ENCODE measurements around the gene WIPF1. TPM values are rescaled to one million over a fixed set of nuclear protein-coding genes. Genes with fewer than 3 reads are reported as not detected.

Gene WIPF1
- total and polyA plus RNA-seq, 2 donors (not counting 3 experiments of a cell fraction or from before 2014, with no cell fraction given): 15.3 to 42.0 TPM

- intact Hi-C loops (cut with micrococcal nuclease): no loop called here
- no TSS peak for BruUV-seq (replicated peaks)
- no peaks in the 10 kb centered on the region for H3K79me2 ChIP-seq (ENCODE audit: control insufficient read depth, insufficient read depth, low read length)
- no peaks in the 10 kb centered on the region for H4K20me1 ChIP-seq (replicated peaks; ENCODE audit: control insufficient read depth, extremely low read depth, insufficient read depth, low read length)
- H3K4me2 ChIP-seq (ENCODE audit: insufficient read depth, low read length): no peak overlapping the region
- CTCF ChIA-PET: no interaction called here
- H3K4me1 ChIP-seq (ENCODE audit: control insufficient read depth, extremely low read depth, insufficient read depth, low read length): peaks cover 3% of the 10 kb centered on the region
- no peak overlapping the region for H2AFZ ChIP-seq (ENCODE audit: low read depth, low read length)
- H3K9me3 ChIP-seq (replicated peaks; ENCODE audit: control insufficient read depth, insufficient read depth, low read length): no peaks in the 10 kb centered on the region
- DNase-seq (ENCODE audit: low read depth, low spot score): no peak
- no peak overlapping the region for H3K4me3 ChIP-seq (replicated peaks in 1 of 3; ENCODE audit: insufficient read depth in 1 of 3, low read depth in 1 of 3, low read length in 3 of 3)
- POLR2A ChIA-PET: interaction anchor here (0.6 kb wide), 1 partner anchor 359 kb away, joined by 4 read pairs; no protein-coding TSS in a partner anchor
- H3K27me3 ChIP-seq (ENCODE audit: control insufficient read depth in 2 of 2, insufficient read depth in 2 of 2, low read length in 2 of 2): no peaks in the 10 kb centered on the region
- H3K9me1 ChIP-seq (replicated peaks; ENCODE audit: control insufficient read depth, extremely low read depth, insufficient read depth, low read length): no peaks in the 10 kb centered on the region
- FAIRE-seq: no peak
- H3K9ac ChIP-seq (replicated peaks; ENCODE audit: extremely low read depth, insufficient read depth, low read length): no peak overlapping the region
- no peak overlapping the region for H3K27ac ChIP-seq (ENCODE audit: insufficient read depth, low read depth, low read length)
- H3K36me3 ChIP-seq (ENCODE audit: control insufficient read depth in 2 of 2, extremely low read depth in 1 of 2, insufficient read depth in 2 of 2, low read length in 2 of 2): no peaks in the 10 kb centered on the region
- dilution Hi-C loops (cut with MboI; ENCODE audit: extremely low pct_ligation_motif_present, low sequenced_read_pairs): no loop called here
- TF ChIP-seq POLR2AphosphoS5 (IDR thresholded peaks at IDR 0.05; ENCODE audit: insufficient read depth, low read depth, low read length) (no peak), POLR2A (IDR thresholded peaks at IDR 0.05; ENCODE audit: low read depth, low read length) (no peak), MYC (IDR thresholded peaks at IDR 0.05; ENCODE audit: low read depth, low read length) (no peak), GATA2 (IDR thresholded peaks at IDR 0.05; ENCODE audit: insufficient read depth, insufficient read length, low read depth, low read length) (no peak), MAX (IDR thresholded peaks at IDR 0.05; ENCODE audit: insufficient read depth, insufficient read length) (no peak), EZH2 (IDR thresholded peaks at IDR 0.05; ENCODE audit: borderline replicate concordance, low read depth, low read length, severe bottlenecking) (no peak), CTCF (IDR thresholded peaks at IDR 0.05; ENCODE audit: extremely low read depth in 1 of 2, insufficient read depth in 1 of 2, low read depth in 1 of 2, low read length in 2 of 2) (no peak), FOS (IDR thresholded peaks at IDR 0.05; ENCODE audit: borderline replicate concordance, insufficient read depth, low read length) (no peak), JUN (IDR thresholded peaks at IDR 0.05; ENCODE audit: borderline replicate concordance, insufficient read depth, insufficient read length, low read depth) (no peak)
Observed at GRCh38 chr2:174631009-174631981, 33.7 kb upstream of the WIPF1 start.

Measured in endothelial cell of umbilical vein (primary cell).